Skeletal muscle tissue (tissue), 4 donors: Measurements from ENCODE around the gene LIM2. TPM values are rescaled to one million over a fixed set of nuclear protein-coding genes. Genes with fewer than 3 reads are reported as not detected.
"Not testable (repeated sequence)": the region's sequence is repeated elsewhere in the genome, so short reads cannot be mapped to it uniquely, and the experiment has no call there.

Experiments used
- H3K27ac ChIP-seq: one replicate; pipeline ENCODE4 v1.7.0; 2013; ENCODE audit warnings: mild to moderate bottlenecking, low read depth, low read length, inconsistent platforms
- H3K27me3 ChIP-seq, 3 donors: one replicate each; pipeline ENCODE4 v1.7.0; 2013; ENCODE audit warnings: low read length in 3 of 3; ENCODE audit not compliant: control insufficient read depth in 3 of 3, insufficient read depth in 3 of 3
- H3K36me3 ChIP-seq, 3 donors: one replicate each; pipeline ENCODE4 v1.7.0; 2013; ENCODE audit warnings: low read length in 3 of 3; ENCODE audit not compliant: control insufficient read depth in 3 of 3, insufficient read depth in 3 of 3
- H3K4me1 ChIP-seq, 3 donors: one replicate each; pipeline ENCODE4 v1.7.0; 2013; ENCODE audit warnings: low read length in 3 of 3, mild to moderate bottlenecking in 3 of 3; ENCODE audit not compliant: control insufficient read depth in 3 of 3, insufficient read depth in 3 of 3
- H3K4me3 ChIP-seq, 3 donors: one replicate each; pipeline ENCODE4 v1.7.0; 2013; ENCODE audit warnings: low read length in 3 of 3
- H3K9ac ChIP-seq, 3 donors: one replicate each; pipeline ENCODE4 v1.7.0; 2013; ENCODE audit warnings: low read length in 3 of 3, mild to moderate bottlenecking in 3 of 3, moderate library complexity in 2 of 3, low read depth in 1 of 3
- H3K9me3 ChIP-seq, 3 donors: one replicate each; pipeline ENCODE4 v1.7.0; 2013; ENCODE audit warnings: low read length in 3 of 3; ENCODE audit not compliant: control insufficient read depth in 3 of 3
- total RNA-seq: library from RNA; depleted of rRNA; stranded (reverse); fragments of >200 nt; gene quantifications from one replicate; pipeline ENCODE4 v1.2.3, GENCODE V29; 2014
- donor health status: Osteomylitis.

The LIM2 gene
- total RNA-seq, 1 donor from 2014 or later, result not detected

- Histone ChIP-seq H3K4me3 (no peak overlapping the region), H3K27me3 (peaks cover 0 to 11% (median 4%) of the 10 kb centered on the region in 3 donors), H3K4me1 (no peaks in the 10 kb centered on the region), H3K9ac (no peak overlapping the region), H3K36me3 (no peaks in the 10 kb centered on the region), H3K9me3 (no peaks in the 10 kb centered on the region), H3K27ac (no peak overlapping the region)
Observed at GRCh38 chr19:51417810-51418157, 30.0 kb upstream of the LIM2 start.

GRCh38 chr19:51417107-51417809, 29.5 kb upstream of the LIM2 start, which contains the start of gene SIGLEC10:
Gene SIGLEC10 (minus strand): TSS chr19:51417642. CDS start chr19:51417581, 61 bp downstream.
- no peaks in the 10 kb centered on the region for H3K9me3 ChIP-seq
- H3K9ac ChIP-seq, result no peak within 1 kb of the TSS
- H3K4me1 ChIP-seq, result no peaks in the 10 kb centered on the region
- H3K36me3 ChIP-seq, result no peaks in the 10 kb centered on the region
- peaks cover 0 to 11% (median 4%) of the 10 kb centered on the region in 3 donors for H3K27me3 ChIP-seq
- H3K27ac ChIP-seq, result no peak within 1 kb of the TSS
- no peak within 1 kb of the TSS for H3K4me3 ChIP-seq

- not testable (repeated sequence) for H3K4me3 ChIP-seq, H3K36me3 ChIP-seq, H3K9ac ChIP-seq, H3K4me1 ChIP-seq, H3K27ac ChIP-seq, H3K9me3 ChIP-seq
- H3K27me3 ChIP-seq, result peaks cover 0 to 11% (median 4%) of the 10 kb centered on the region in 3 donors
Observed at GRCh38 chr19:51416422-51416821, 28.6 kb upstream of the LIM2 start.

GRCh38 chr19:51415187-51415586, 27.4 kb upstream of the LIM2 start:
- peaks cover 0 to 8% (median 0%) of the 10 kb centered on the region in 3 donors for H3K27me3 ChIP-seq
- no peaks in the 10 kb centered on the region for H3K9me3 ChIP-seq
- no peaks in the 10 kb centered on the region for H3K4me1 ChIP-seq
- no peak overlapping the region for H3K9ac ChIP-seq
- no peak overlapping the region for H3K27ac ChIP-seq
- H3K4me3 ChIP-seq, result no peak overlapping the region
- no peaks in the 10 kb centered on the region for H3K36me3 ChIP-seq

- H3K27ac ChIP-seq, result no peak overlapping the region
- no peak overlapping the region for H3K4me3 ChIP-seq
- peaks cover 0 to 5% (median 0%) of the 10 kb centered on the region in 3 donors for H3K27me3 ChIP-seq
- no peak overlapping the region for H3K9ac ChIP-seq
- H3K9me3 ChIP-seq, result peaks cover 0 to 3% (median 0%) of the 10 kb centered on the region in 3 donors
- H3K36me3 ChIP-seq, result no peaks in the 10 kb centered on the region
- no peaks in the 10 kb centered on the region for H3K4me1 ChIP-seq
Observed at GRCh38 chr19:51410950-51411748, 23.4 kb upstream of the LIM2 start.

- no peak overlapping the region for H3K4me3 ChIP-seq
- no peaks in the 10 kb centered on the region for H3K36me3 ChIP-seq
- H3K9ac ChIP-seq, result no peak overlapping the region
- no peaks in the 10 kb centered on the region for H3K4me1 ChIP-seq
- no peak overlapping the region for H3K27ac ChIP-seq
- peaks cover 0 to 2% (median 0%) of the 10 kb centered on the region in 3 donors for H3K27me3 ChIP-seq
- H3K9me3 ChIP-seq, result peaks cover 0 to 5% (median 3%) of the 10 kb centered on the region in 3 donors
Observed at GRCh38 chr19:51407511-51408131, 19.8 kb upstream of the LIM2 start.

GRCh38 chr19:51402117-51402516, 14.3 kb upstream of the LIM2 start:
- no peak overlapping the region for H3K9ac ChIP-seq
- no peaks in the 10 kb centered on the region for H3K27me3 ChIP-seq
- H3K4me3 ChIP-seq, result no peak overlapping the region

GRCh38 chr19:51399936-51400335, 12.2 kb upstream of the LIM2 start:
- not testable (repeated sequence) for H3K36me3 ChIP-seq, H3K4me3 ChIP-seq, H3K27me3 ChIP-seq, H3K4me1 ChIP-seq, H3K9me3 ChIP-seq, H3K27ac ChIP-seq, H3K9ac ChIP-seq

More at GRCh38 chr19:51402117-51402516, 14.3 kb upstream of the LIM2 start:
- Histone ChIP-seq H3K36me3 (no peaks in the 10 kb centered on the region), H3K9me3 (peaks cover 0 to 5% (median 3%) of the 10 kb centered on the region in 3 donors), H3K27ac (no peak overlapping the region), H3K4me1 (no peaks in the 10 kb centered on the region)

GRCh38 chr19:51399231-51399630, 11.5 kb upstream of the LIM2 start:
- Histone ChIP-seq H3K9ac (no peak overlapping the region), H3K27ac (no peak overlapping the region), H3K27me3 (no peaks in the 10 kb centered on the region), H3K36me3 (no peaks in the 10 kb centered on the region), H3K4me3 (no peak overlapping the region), H3K9me3 (peaks cover 0 to 3% (median 0%) of the 10 kb centered on the region in 3 donors), H3K4me1 (peaks cover 3 to 7% (median 4%) of the 10 kb centered on the region in 3 donors)
